ENCODE results near the gene TBC1D22A. TPM values are rescaled to one million over a fixed set of nuclear protein-coding genes. Genes with fewer than 3 reads are reported as not detected.

TBC1D22A gene
- polyA plus RNA-seq, 1 of the 3 experiments (the other 2 are of a cell fraction): 16.5 TPM

- Histone ChIP-seq H2AFZ (ENCODE audit: low read depth) (no peak overlapping the region), H3K27ac (ENCODE audit: low read depth in 2 of 2, low read length in 1 of 2) (no peak overlapping the region), H3K36me3 (replicated peaks in 1 of 2; ENCODE audit: control insufficient read depth in 1 of 2, insufficient read depth in 2 of 2, low read length in 1 of 2) (no peaks in the 10 kb centered on the region), H3F3A (replicated peaks; ENCODE audit: insufficient read depth) (peaks cover 6% of the 10 kb centered on the region), H4K20me1 (ENCODE audit: insufficient read depth) (no peaks in the 10 kb centered on the region), H3K4me3 (ENCODE audit: low read depth in 2 of 2, low read length in 1 of 2) (no peak overlapping the region), H3K9me2 (no peaks in the 10 kb centered on the region), H3K9me3 (no peaks in the 10 kb centered on the region), H3K4me1 (ENCODE audit: control insufficient read depth in 1 of 2, insufficient read depth in 2 of 2, low read depth in 1 of 2, low read length in 1 of 2) (no peaks in the 10 kb centered on the region), H3K27me3 (ENCODE audit: insufficient read depth) (no peaks in the 10 kb centered on the region), H3K79me2 (ENCODE audit: insufficient read depth) (no peaks in the 10 kb centered on the region), H3K9ac (no peak overlapping the region), H3K4me2 (no peak overlapping the region)
- DNase-seq: no peak
- TF ChIP-seq YY1 (IDR thresholded peaks at IDR 0.05; ENCODE audit: low read depth) (no peak), ELF1 (IDR thresholded peaks at IDR 0.05) (no peak), TCF12 (IDR thresholded peaks at IDR 0.05) (no peak)
- CTCF ChIA-PET: interaction anchor here (0.6 to 1.6 kb wide), 2 partner anchors 23 to 234 kb away, joined by 3 read pairs; no protein-coding TSS in a partner anchor
- WGBS (ENCODE audit: low lambda C conversion rate): 62% methylated on average over 5 of the region's 5 CpGs
- POLR2A ChIA-PET: no interaction called here
Observed at GRCh38 chr22:47215851-47216250, 453.4 kb downstream of the TBC1D22A start.

- H3K79me2 ChIP-seq (ENCODE audit: insufficient read depth): no peaks in the 10 kb centered on the region
- H3F3A ChIP-seq (replicated peaks; ENCODE audit: insufficient read depth): peaks cover 6% of the 10 kb centered on the region
- no peaks in the 10 kb centered on the region for H4K20me1 ChIP-seq (ENCODE audit: insufficient read depth)
- H3K9ac ChIP-seq: no peak overlapping the region
- 73% methylated on average over 14 of the region's 15 CpGs for WGBS (ENCODE audit: low lambda C conversion rate)
- no peaks in the 10 kb centered on the region for H3K27me3 ChIP-seq (ENCODE audit: insufficient read depth)
- TF ChIP-seq FOSL2 (IDR thresholded peaks at IDR 0.05; ENCODE audit: borderline replicate concordance, low read depth) (no peak), YY1 (IDR thresholded peaks at IDR 0.05; ENCODE audit: low read depth) (no peak), TCF12 (IDR thresholded peaks at IDR 0.05) (no peak), MAX (IDR thresholded peaks at IDR 0.05; ENCODE audit: low read depth) (no peak), NRF1 (IDR thresholded peaks at IDR 0.05; ENCODE audit: low read depth, low read length) (no peak), ELF1 (IDR thresholded peaks at IDR 0.05) (no peak), RAD21 (IDR thresholded peaks at IDR 0.05; ENCODE audit: low read length) (no peak), CTCF (IDR thresholded peaks at IDR 0.05) (no peak), TEAD4 (IDR thresholded peaks at IDR 0.05; ENCODE audit: borderline replicate concordance, insufficient read depth) (no peak), JUND (IDR thresholded peaks at IDR 0.05) (no peak), GABPA (IDR thresholded peaks at IDR 0.05; ENCODE audit: low read depth) (no peak), REST (IDR thresholded peaks at IDR 0.05; ENCODE audit: low read depth, low read length) (no peak)
- POLR2A ChIA-PET: no interaction called here
- DNase-seq: no peak
- no peak overlapping the region for H2AFZ ChIP-seq (ENCODE audit: low read depth)
- peaks cover 0 to 7% of the 10 kb centered on the region in 2 experiments; a peak in 2 of 4 replicates for H3K4me1 ChIP-seq (ENCODE audit: control insufficient read depth in 1 of 2, insufficient read depth in 2 of 2, low read depth in 1 of 2, low read length in 1 of 2)
- CTCF ChIA-PET: no interaction called here
- no peaks in the 10 kb centered on the region for H3K9me3 ChIP-seq
- H3K36me3 ChIP-seq (replicated peaks in 1 of 2; ENCODE audit: control insufficient read depth in 1 of 2, insufficient read depth in 2 of 2, low read length in 1 of 2): no peaks in the 10 kb centered on the region
- no peaks in the 10 kb centered on the region for H3K9me2 ChIP-seq
- no peak overlapping the region for H3K27ac ChIP-seq (ENCODE audit: low read depth in 2 of 2, low read length in 1 of 2)
- H3K4me2 ChIP-seq: no peak overlapping the region
- no peak overlapping the region for H3K4me3 ChIP-seq (ENCODE audit: low read depth in 2 of 2, low read length in 1 of 2)
Observed at GRCh38 chr22:47218671-47219070, 456.2 kb downstream of the TBC1D22A start.
